Natural killer cell (primary cell): Measurements from ENCODE around the gene CCKAR. TPM values are rescaled to one million over a fixed set of nuclear protein-coding genes. Genes with fewer than 3 reads are reported as not detected.

ENCODE experiments used
- ATAC-seq, 3 donors: fragments of 150-1000 bp in 2 of 3; fragments of 200-7000 bp in 1 of 3; cut with Tn5 transposase; 1 replicate in 1 of 3; 2 replicates in 2 of 3; pipeline ENCODE4 v1.10.0; 2021; ENCODE audit warnings: mild to moderate bottlenecking in 2 of 3, moderate library complexity in 2 of 3
- DNase-seq, 2 donors: peaks; one replicate each; pipeline versions ENCODE4 v3.0.0 to v3.0.0-alpha.2; 2013 to 2021; ENCODE audit warnings: mixed read lengths in 1 of 2
- H3K27ac ChIP-seq: one replicate; pipeline ENCODE4 v1.5.1; 2013; ENCODE audit warnings: mild to moderate bottlenecking, low read length
- H3K27me3 ChIP-seq: one replicate; pipeline ENCODE4 v1.6.1; 2013; ENCODE audit warnings: low read length; ENCODE audit not compliant: control insufficient read depth, insufficient read depth
- H3K36me3 ChIP-seq: one replicate; pipeline ENCODE4 v1.6.1; 2013; ENCODE audit warnings: low read length; ENCODE audit not compliant: control insufficient read depth, insufficient read depth
- H3K4me1 ChIP-seq: one replicate; pipeline ENCODE4 v1.6.1; 2013; ENCODE audit warnings: low read length; ENCODE audit not compliant: control insufficient read depth, insufficient read depth
- H3K4me3 ChIP-seq: one replicate; pipeline ENCODE4 v1.5.1; 2013; ENCODE audit warnings: low read length
- H3K9me3 ChIP-seq: one replicate; pipeline ENCODE4 v1.6.1; 2013; ENCODE audit warnings: low read length; ENCODE audit not compliant: control insufficient read depth, insufficient read depth
- H3K27ac Mint-ChIP-seq, 2 donors: one replicate each; pipeline ENCODE4 v1.8.0; 2022; ENCODE audit warnings: mild to moderate bottlenecking in 2 of 2, mixed read lengths in 2 of 2, moderate library complexity in 1 of 2
- H3K27me3 Mint-ChIP-seq, 2 donors: one replicate each; pipeline ENCODE4 v1.8.0; 2022; ENCODE audit warnings: low read depth in 2 of 2, mixed read lengths in 2 of 2
- H3K36me3 Mint-ChIP-seq: one replicate; pipeline ENCODE4 v1.8.0; 2022; ENCODE audit warnings: mixed read lengths
- H3K4me1 Mint-ChIP-seq, 2 donors: one replicate each; pipeline ENCODE4 v1.8.0; 2022; ENCODE audit warnings: mixed read lengths in 2 of 2
- H3K4me3 Mint-ChIP-seq: one replicate; pipeline ENCODE4 v1.8.0; 2022; ENCODE audit warnings: mild to moderate bottlenecking, moderate library complexity, mixed read lengths
- H3K9me3 Mint-ChIP-seq, 2 donors: one replicate each; pipeline ENCODE4 v1.8.0; 2022; ENCODE audit warnings: mixed read lengths in 2 of 2
- WGBS: methylation state at CpG from one replicate; pipeline ENCODE4 v1.1.7; 2013; ENCODE audit warnings: missing lambda C conversion rate; ENCODE audit not compliant: insufficient coverage; 5-methylcytosine and 5-hydroxymethylcytosine counted together
- intact Hi-C: fragments of 100-400 bp; cut with micrococcal nuclease; formaldehyde crosslinking; loops from one replicate; pipeline ENCODE4 v1.14.2; 2022
- total RNA-seq, 4 donors: library from RNA; stranded (reverse); fragments of 120-200 nt in 1 of 4; gene quantifications; one replicate each; pipeline versions ENCODE4 v1.2.3 to v1.2.4, GENCODE V29; 2013 to 2022
- TF ChIP-seq, protein P1 (sequence below): fragments of 200-600 bp; IDR thresholded peaks from one replicate; pipeline ENCODE4 v1.8.0; 2022; ENCODE audit warnings: antibody characterized with exemption

The CCKAR gene
- total RNA-seq, 3 donors from 2014 or later (not counting 1 experiment from before 2014, with no cell fraction given), result not detected

DNA sequence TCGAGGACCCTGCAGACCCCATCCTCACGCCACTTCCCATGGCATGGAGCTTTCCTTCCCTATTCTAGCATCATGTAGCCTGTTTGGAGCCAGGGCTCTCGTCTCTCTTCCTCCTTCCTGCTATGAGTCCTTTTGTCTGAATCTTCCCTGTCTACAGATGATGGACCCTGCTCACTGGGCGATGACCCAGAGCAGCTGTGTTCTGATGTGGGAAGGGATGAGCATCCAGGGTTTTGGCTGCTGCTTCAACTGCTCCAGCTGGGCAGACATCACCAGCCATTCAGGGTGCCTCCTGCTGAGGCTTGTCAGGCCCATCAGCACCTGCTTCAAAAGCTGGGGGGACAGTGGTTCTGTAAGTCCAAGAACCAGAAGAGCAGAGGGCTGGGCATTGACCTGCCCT is 3.2 kb upstream of the CCKAR start:
- H3K27ac ChIP-seq, result no peak overlapping the region
- Mint-ChIP-seq H3K36me3 (no peaks in the 10 kb centered on the region), H3K4me3 (no peak overlapping the region), H3K27ac (no peak overlapping the region), H3K4me1 (no peaks in the 10 kb centered on the region), H3K27me3 (peaks cover 18 to 39% of the 10 kb centered on the region in 2 donors), H3K9me3 (no peaks in the 10 kb centered on the region)
- ATAC-seq (no peak), DNase-seq (no peak)
- WGBS, result 79% methylated on average over 4 of the region's 4 CpGs
- intact Hi-C loops, result no loop called here
- no peaks in the 10 kb centered on the region for H3K9me3 ChIP-seq
- H3K4me1 ChIP-seq, result no peaks in the 10 kb centered on the region
- H3K36me3 ChIP-seq, result no peaks in the 10 kb centered on the region
- H3K27me3 ChIP-seq, result no peaks in the 10 kb centered on the region
- TF ChIP-seq, protein P1, sequence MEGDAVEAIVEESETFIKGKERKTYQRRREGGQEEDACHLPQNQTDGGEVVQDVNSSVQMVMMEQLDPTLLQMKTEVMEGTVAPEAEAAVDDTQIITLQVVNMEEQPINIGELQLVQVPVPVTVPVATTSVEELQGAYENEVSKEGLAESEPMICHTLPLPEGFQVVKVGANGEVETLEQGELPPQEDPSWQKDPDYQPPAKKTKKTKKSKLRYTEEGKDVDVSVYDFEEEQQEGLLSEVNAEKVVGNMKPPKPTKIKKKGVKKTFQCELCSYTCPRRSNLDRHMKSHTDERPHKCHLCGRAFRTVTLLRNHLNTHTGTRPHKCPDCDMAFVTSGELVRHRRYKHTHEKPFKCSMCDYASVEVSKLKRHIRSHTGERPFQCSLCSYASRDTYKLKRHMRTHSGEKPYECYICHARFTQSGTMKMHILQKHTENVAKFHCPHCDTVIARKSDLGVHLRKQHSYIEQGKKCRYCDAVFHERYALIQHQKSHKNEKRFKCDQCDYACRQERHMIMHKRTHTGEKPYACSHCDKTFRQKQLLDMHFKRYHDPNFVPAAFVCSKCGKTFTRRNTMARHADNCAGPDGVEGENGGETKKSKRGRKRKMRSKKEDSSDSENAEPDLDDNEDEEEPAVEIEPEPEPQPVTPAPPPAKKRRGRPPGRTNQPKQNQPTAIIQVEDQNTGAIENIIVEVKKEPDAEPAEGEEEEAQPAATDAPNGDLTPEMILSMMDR, result no peak
- H3K4me3 ChIP-seq, result no peak overlapping the region

DNA sequence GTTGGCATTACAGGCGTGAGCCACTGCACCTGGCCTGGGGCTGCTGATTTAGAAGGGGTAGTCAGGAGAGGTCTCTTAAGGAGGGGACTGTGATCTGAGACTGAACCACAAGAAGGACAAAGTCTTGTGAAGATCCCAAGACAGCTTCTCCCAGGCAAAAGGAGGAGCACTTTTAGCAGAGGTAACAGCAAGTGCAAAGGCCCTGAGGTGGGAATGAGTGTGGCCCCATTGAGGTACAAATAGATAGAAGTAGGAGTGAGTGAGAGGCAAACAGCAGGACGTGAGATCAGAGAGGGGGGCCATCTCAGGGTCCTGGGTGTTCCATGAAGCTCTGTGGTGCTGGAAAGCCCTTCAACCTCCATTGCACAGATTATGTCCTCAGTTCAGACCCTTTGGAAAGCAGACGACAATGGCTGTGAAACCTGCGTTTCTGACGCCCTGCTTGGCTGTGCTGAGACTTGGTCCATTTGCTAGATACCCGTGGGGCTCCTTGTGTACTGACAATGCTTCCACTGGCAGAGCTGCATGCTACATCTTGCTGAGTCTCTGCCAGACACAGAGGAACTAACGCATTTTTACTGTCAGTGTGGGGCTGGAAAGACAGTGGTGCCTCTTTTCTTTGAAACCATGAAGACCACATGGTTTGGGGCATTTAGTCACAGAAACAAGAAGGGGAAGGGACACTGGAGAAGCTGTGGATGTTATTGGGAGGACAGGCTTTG is 1.3 kb upstream of the CCKAR start:
- H3K36me3 Mint-ChIP-seq, result no peaks in the 10 kb centered on the region
- Histone ChIP-seq H3K36me3 (no peaks in the 10 kb centered on the region), H3K4me3 (no peak overlapping the region), H3K9me3 (no peaks in the 10 kb centered on the region), H3K27me3 (no peaks in the 10 kb centered on the region), H3K4me1 (no peaks in the 10 kb centered on the region), H3K27ac (no peak overlapping the region)
- intact Hi-C loops, result no loop called here
- TF ChIP-seq, protein P1, result no peak
- 87% methylated on average over 7 of the region's 7 CpGs for WGBS
- H3K4me3 Mint-ChIP-seq, result no peak overlapping the region
- DNase-seq (no peak), ATAC-seq (no peak)
- H3K9me3 Mint-ChIP-seq, result no peaks in the 10 kb centered on the region
- H3K27me3 Mint-ChIP-seq, result peaks cover 25 to 42% of the 10 kb centered on the region in 2 donors
- H3K27ac Mint-ChIP-seq, result no peak overlapping the region
- no peaks in the 10 kb centered on the region for H3K4me1 Mint-ChIP-seq

DNA sequence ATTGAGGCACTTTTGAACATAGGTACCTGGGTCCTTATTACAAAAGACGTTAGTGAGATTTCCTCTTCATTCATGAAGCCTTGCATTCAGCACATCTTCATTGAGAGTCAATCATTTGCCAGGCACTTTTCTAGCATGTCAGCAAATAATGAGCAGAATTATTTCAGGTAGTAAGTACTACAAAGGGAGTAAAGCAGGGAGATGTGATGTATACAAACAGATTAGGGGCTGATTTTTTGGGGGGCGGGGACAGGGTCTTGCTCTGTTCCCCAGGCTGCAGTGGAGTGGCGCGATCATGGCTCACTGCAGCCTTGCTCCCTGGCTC is 638 bp upstream of the CCKAR start:
- ATAC-seq (no peak), DNase-seq (no peak)
- no peak overlapping the region for H3K4me3 ChIP-seq
- Mint-ChIP-seq H3K4me3 (no peak overlapping the region), H3K4me1 (no peaks in the 10 kb centered on the region), H3K27ac (no peak overlapping the region), H3K36me3 (no peaks in the 10 kb centered on the region), H3K27me3 (peaks cover 25 to 38% of the 10 kb centered on the region in 2 donors), H3K9me3 (no peaks in the 10 kb centered on the region)
- H3K4me1 ChIP-seq, result no peaks in the 10 kb centered on the region
- no peaks in the 10 kb centered on the region for H3K27me3 ChIP-seq
- TF ChIP-seq, protein P1, result no peak
- no peaks in the 10 kb centered on the region for H3K9me3 ChIP-seq
- H3K27ac ChIP-seq, result no peak overlapping the region
- intact Hi-C loops, result no loop called here
- 83% methylated on average over 4 of the region's 4 CpGs for WGBS
- no peaks in the 10 kb centered on the region for H3K36me3 ChIP-seq
